Stimulated activated CD8-positive, alpha-beta memory T cell treated with anti-CD3 and anti-CD28 coated beads, Interleukin-4, amount 100 ng/mL, for 24 hours (primary cell): ENCODE results near the gene FAF1.

Experiments used
- DNase-seq: peaks from one replicate; pipeline ENCODE4 v3.0.0-alpha.2; 2020; ENCODE audit warnings: low read depth

FAF1 gene

GRCh38 chr1:50416553-50417453, 543.3 kb downstream of the FAF1 start:
- DNase-seq = no peak

GRCh38 chr1:50416150-50416527, 543.9 kb downstream of the FAF1 start:
- no peak for DNase-seq

- DNase-seq = no peak
Measured at GRCh38 chr1:50415235-50416149, 544.6 kb downstream of the FAF1 start.

- no peak for DNase-seq
Measured at GRCh38 chr1:50414853-50415234, 545.2 kb downstream of the FAF1 start.

DNA sequence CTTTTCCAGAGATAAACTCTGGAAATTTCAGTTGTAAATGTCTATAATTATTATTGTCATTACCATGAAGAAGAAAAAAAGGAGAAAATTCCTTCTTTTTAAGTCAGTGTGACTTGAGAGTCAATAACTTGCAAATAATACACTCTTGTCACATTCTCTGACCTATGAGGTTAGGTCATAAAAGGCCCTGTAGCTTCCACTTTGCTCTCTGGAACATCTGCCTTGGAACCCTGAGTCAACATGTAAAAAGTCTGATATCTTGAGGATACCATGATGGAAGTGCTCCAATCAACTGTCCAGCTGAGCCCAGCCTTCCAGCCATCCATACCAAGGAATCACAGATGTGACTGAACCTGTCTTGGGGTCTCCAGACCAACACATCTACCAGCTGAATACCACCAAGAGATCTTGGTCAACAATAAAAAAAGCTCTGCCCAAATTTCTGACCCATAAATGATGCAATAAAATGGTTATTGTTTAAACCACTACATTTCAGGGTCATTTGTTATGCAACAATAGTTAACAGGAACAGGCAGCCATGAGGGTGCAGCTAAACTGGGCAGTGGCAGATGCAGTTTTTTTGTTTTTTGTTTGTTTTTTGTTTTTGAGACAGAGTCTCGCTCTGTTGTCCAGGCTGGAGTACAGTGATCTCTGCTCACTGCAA, 547.1 kb downstream of the FAF1 start:
- DNase-seq = no peak

DNA sequence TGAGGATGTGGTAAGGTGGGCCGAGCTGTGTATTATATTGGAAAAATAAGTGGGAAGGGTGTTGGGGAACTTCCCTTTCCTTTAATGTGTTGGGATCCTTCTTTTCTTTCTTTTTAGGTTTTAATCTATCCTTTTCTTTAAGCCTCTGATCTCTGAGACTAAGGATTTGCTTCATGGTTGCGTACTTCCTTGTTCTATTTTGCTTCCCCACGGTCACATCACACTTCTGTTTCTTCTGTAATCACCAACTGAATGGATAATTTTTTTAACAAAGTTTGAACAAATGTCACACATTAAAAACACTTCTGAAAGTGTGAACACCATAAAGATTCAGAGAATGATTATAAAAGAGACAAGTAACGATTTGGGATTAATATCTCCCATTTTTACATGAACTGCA, 554.3 kb downstream of the FAF1 start:
- DNase-seq = no peak

DNA sequence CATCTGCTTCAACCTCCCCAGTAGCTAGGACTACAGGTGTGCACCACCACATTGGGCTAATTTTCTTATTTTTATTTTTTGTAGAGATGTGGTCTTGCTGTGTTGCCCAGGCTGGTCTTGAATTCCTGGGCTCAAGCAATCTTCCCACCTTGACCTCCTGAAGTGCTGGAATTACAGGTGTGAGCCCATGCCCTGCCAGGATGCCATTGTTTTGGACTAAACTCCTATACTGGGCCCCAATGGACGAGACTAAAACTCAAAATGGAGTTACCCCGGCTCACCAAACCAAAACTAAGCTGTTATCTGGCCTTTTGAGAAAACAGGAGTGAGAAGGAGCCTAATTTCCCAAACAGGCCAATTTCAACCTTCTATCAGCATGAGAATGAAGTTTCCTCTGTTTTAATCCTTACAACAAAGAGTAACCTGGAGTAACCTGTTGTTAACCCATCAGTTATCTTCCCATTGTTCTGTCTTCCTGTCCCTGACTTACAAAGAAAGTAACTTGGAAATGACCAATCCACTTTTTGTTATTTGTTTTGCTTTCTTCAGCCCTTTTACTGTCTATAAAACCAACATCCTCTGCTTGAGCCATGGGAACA, 566.4 kb downstream of the FAF1 start:
- no peak for DNase-seq
